ENCODE results near the gene METTL26.

GRCh38 chr16:662095-662494, 26.0 kb upstream of the METTL26 start:
- TF ChIP-seq PHF8 (IDR thresholded peaks at IDR 0.05; ENCODE audit: borderline replicate concordance, low read length), result no peak
- no peak for TF ChIP-seq ZBTB8A (IDR thresholded peaks at IDR 0.05; ENCODE audit: partially characterized antibody)
- no peak for TF ChIP-seq CREB1 (IDR thresholded peaks at IDR 0.05)
- no peak for TF ChIP-seq CREB1 (CRISPR knock-in tag; IDR thresholded peaks at IDR 0.05)
- TF ChIP-seq RFX1 (IDR thresholded peaks at IDR 0.05), result no peak
- no peak for TF ChIP-seq JUND (IDR thresholded peaks at IDR 0.05; ENCODE audit: borderline replicate concordance, low read depth, low read length)
- no peak for TF ChIP-seq JUND (tag; IDR thresholded peaks at IDR 0.05; ENCODE audit: borderline replicate concordance, low read depth, low read length)
- TF ChIP-seq POLR2A (conservative IDR thresholded peaks at IDR 0.05), result no peak
- no peak for TF ChIP-seq ZNF133 (CRISPR knock-in tag; IDR thresholded peaks at IDR 0.05)
- TF ChIP-seq RFX5 (IDR thresholded peaks at IDR 0.05; ENCODE audit: low read depth, low read length), result no peak
